ENCODE results near the gene BRICD5.

DNA sequence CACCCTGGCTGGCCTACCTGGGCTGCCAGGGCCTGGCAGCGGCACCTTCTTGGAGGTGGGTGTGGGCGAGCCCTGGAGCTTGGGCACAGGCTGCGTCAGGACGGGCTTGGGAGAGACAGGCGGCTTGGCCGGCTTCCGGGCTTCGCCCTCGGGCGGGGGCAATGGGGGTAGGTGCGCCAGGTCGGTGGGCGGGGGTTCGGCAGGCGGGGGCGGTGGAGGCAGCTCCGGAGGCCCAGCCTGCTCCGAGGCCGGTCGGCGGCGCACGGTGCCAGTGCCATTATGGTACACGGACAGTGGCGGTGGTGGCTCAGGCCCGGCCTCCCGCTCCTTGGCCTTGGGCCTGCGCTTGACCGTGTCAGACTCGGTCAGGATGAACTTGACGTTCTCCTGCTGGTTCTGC, 31.1 kb downstream of the BRICD5 start:
- TF ChIP-seq EZH2 (IDR thresholded peaks at IDR 0.05; ENCODE audit: insufficient read depth, poor library complexity, severe bottlenecking) (no peak), EZH2phosphoT487 (IDR thresholded peaks at IDR 0.05; ENCODE audit: insufficient read depth, low read depth) (no peak)
